ENCODE results near the gene IMMP1L. TPM values are rescaled to one million over a fixed set of nuclear protein-coding genes. Genes with fewer than 3 reads are reported as not detected.

Gene IMMP1L
- total RNA-seq, 1 donor from 2014 or later: 11.3 TPM

DNA sequence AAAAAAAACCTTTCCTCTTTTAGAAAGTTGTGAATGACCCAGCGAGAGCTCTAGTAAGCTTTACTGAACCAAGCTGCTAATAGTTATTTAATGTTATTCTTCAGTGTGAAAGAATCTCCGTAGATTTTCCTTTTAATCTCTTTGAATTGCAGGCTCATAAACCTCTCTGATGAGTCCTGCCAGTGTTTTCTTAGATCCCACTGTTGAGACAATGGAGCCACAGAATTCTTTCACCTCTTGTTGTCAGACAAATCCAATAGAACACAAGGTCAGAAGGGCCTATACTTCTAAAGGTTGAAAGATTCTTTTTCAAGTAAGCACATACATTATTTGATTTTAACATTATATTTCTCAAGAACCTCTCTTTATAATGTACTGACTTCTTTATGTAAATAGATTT lies 87.6 kb downstream of the IMMP1L start:
- FAIRE-seq: no peak
- no peak for DNase-seq (ENCODE audit: low read depth)
- Histone ChIP-seq H3K27me3 (ENCODE audit: control insufficient read depth, insufficient read depth, low read length) (no peaks in the 10 kb centered on the region), H3K36me3 (ENCODE audit: control insufficient read depth, insufficient read depth, low read length) (no peaks in the 10 kb centered on the region), H3K4me3 (ENCODE audit: low read depth, low read length) (no peak overlapping the region)
- TF ChIP-seq CTCF (IDR thresholded peaks at IDR 0.05; ENCODE audit: insufficient read depth, low read length, severe bottlenecking): no peak

DNA sequence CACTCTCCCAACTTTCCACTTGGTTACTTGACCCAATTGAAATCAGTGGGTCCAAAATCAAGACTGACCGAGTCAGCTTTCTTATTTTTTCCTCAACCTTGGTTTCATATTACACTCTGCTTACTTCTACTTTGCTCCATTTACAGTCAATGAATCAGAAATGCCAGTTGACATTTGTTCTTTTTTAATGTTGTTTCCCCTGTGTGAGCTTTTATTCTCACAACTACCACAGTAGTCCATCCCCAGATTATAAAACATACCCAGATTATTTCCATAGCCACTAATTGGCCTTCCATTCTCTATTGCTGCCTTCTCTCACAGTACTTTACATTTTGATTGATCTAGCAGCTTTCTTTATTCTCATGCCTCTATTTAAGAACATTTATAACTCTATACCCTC lies 89.8 kb downstream of the IMMP1L start:
- no peaks in the 10 kb centered on the region for H3K36me3 ChIP-seq (ENCODE audit: control insufficient read depth, insufficient read depth, low read length)
- DNase-seq (ENCODE audit: low read depth) (no peak), FAIRE-seq (no peak)
- no peak overlapping the region for H3K4me3 ChIP-seq (ENCODE audit: low read depth, low read length)
- no peaks in the 10 kb centered on the region for H3K27me3 ChIP-seq (ENCODE audit: control insufficient read depth, insufficient read depth, low read length)
- TF ChIP-seq CTCF (IDR thresholded peaks at IDR 0.05; ENCODE audit: insufficient read depth, low read length, severe bottlenecking): no peak

- H3K27me3 ChIP-seq (ENCODE audit: control insufficient read depth, insufficient read depth, low read length): no peaks in the 10 kb centered on the region
- DNase-seq (ENCODE audit: low read depth) (no peak), FAIRE-seq (no peak)
- no peaks in the 10 kb centered on the region for H3K36me3 ChIP-seq (ENCODE audit: control insufficient read depth, insufficient read depth, low read length)
- TF ChIP-seq CTCF (IDR thresholded peaks at IDR 0.05; ENCODE audit: insufficient read depth, low read length, severe bottlenecking): no peak
- H3K4me3 ChIP-seq (ENCODE audit: low read depth, low read length): no peak overlapping the region
These were observed 90.3 kb downstream of the IMMP1L start for GRCh38 chr11:31419138-31419537.

GRCh38 chr11:31417816-31418215 lies 91.6 kb downstream of the IMMP1L start:
- DNase-seq (ENCODE audit: low read depth) (no peak), FAIRE-seq (no peak)
- Histone ChIP-seq H3K4me3 (ENCODE audit: low read depth, low read length) (no peak overlapping the region), H3K27me3 (ENCODE audit: control insufficient read depth, insufficient read depth, low read length) (no peaks in the 10 kb centered on the region), H3K36me3 (ENCODE audit: control insufficient read depth, insufficient read depth, low read length) (no peaks in the 10 kb centered on the region)
- no peak for TF ChIP-seq CTCF (IDR thresholded peaks at IDR 0.05; ENCODE audit: insufficient read depth, low read length, severe bottlenecking)

- no peaks in the 10 kb centered on the region for H3K36me3 ChIP-seq (ENCODE audit: control insufficient read depth, insufficient read depth, low read length)
- no peak for FAIRE-seq
- no peaks in the 10 kb centered on the region for H3K27me3 ChIP-seq (ENCODE audit: control insufficient read depth, insufficient read depth, low read length)
- no peak for DNase-seq (ENCODE audit: low read depth)
- H3K4me3 ChIP-seq (ENCODE audit: low read depth, low read length): no peak overlapping the region
- TF ChIP-seq CTCF (IDR thresholded peaks at IDR 0.05; ENCODE audit: insufficient read depth, low read length, severe bottlenecking): no peak
These were observed 92.1 kb downstream of the IMMP1L start for GRCh38 chr11:31417357-31417756.

- Histone ChIP-seq H3K4me3 (ENCODE audit: low read depth, low read length) (no peak overlapping the region), H3K27me3 (ENCODE audit: control insufficient read depth, insufficient read depth, low read length) (no peaks in the 10 kb centered on the region), H3K36me3 (ENCODE audit: control insufficient read depth, insufficient read depth, low read length) (no peaks in the 10 kb centered on the region)
- DNase-seq (ENCODE audit: low read depth): no peak
- no peak for FAIRE-seq
- no peak for TF ChIP-seq CTCF (IDR thresholded peaks at IDR 0.05; ENCODE audit: insufficient read depth, low read length, severe bottlenecking)
These were observed 94.0 kb downstream of the IMMP1L start for GRCh38 chr11:31415435-31415834.

Data from bronchial epithelial cell (primary cell).